ENCODE results near the gene SERPINC1.
"Not testable (repeated sequence)": the region's sequence is repeated elsewhere in the genome, so short reads cannot be mapped to it uniquely, and the experiment has no call there.

SERPINC1 gene

GRCh38 chr1:173917149-173917548 lies at the start of gene SERPINC1:
Gene SERPINC1, minus strand, starts transcription at chr1:173917327. Its CDS starts 68 bp downstream, at chr1:173917259.
- DNase-seq (ENCODE audit: low read depth, low spot score): no peak

GRCh38 chr1:173965896-173966295 lies 48.8 kb upstream of the SERPINC1 start:
- DNase-seq (ENCODE audit: low read depth, low spot score): not testable (repeated sequence)

GRCh38 chr1:173963477-173963876 lies 46.4 kb upstream of the SERPINC1 start:
- no peak for DNase-seq (ENCODE audit: low read depth, low spot score)

- no peak for DNase-seq (ENCODE audit: low read depth, low spot score)
Measured at GRCh38 chr1:173960625-173961024, 43.5 kb upstream of the SERPINC1 start.

GRCh38 chr1:173954179-173954578 lies 37.1 kb upstream of the SERPINC1 start:
- no peak for DNase-seq (ENCODE audit: low read depth, low spot score)

- DNase-seq (ENCODE audit: low read depth, low spot score): no peak
Measured at GRCh38 chr1:173948594-173948993, 31.5 kb upstream of the SERPINC1 start.

- no peak for DNase-seq (ENCODE audit: low read depth, low spot score)
Measured at GRCh38 chr1:173946380-173946921, 29.3 kb upstream of the SERPINC1 start.

GRCh38 chr1:173937062-173937461 lies 19.9 kb upstream of the SERPINC1 start:
- DNase-seq (ENCODE audit: low read depth, low spot score): peak; percentile 31

GRCh38 chr1:173934440-173934839 lies 17.3 kb upstream of the SERPINC1 start:
- peak; percentile 26 for DNase-seq (ENCODE audit: low read depth, low spot score)

GRCh38 chr1:173930541-173930940 lies 13.4 kb upstream of the SERPINC1 start:
- not testable (repeated sequence) for DNase-seq (ENCODE audit: low read depth, low spot score)

- DNase-seq (ENCODE audit: low read depth, low spot score): no peak
Measured at GRCh38 chr1:173925306-173926242, 8.4 kb upstream of the SERPINC1 start.

GRCh38 chr1:173920861-173921260 lies 3.7 kb upstream of the SERPINC1 start:
- no peak for DNase-seq (ENCODE audit: low read depth, low spot score)

- no peak for DNase-seq (ENCODE audit: low read depth, low spot score)
Measured at GRCh38 chr1:173917635-173918493, 737 bp upstream of the SERPINC1 start.

- no peak for DNase-seq (ENCODE audit: low read depth, low spot score)
Measured at GRCh38 chr1:173916667-173917066, 460 bp downstream of the SERPINC1 start.

- DNase-seq (ENCODE audit: low read depth, low spot score): no peak
Measured at GRCh38 chr1:173915596-173915995, 1.5 kb downstream of the SERPINC1 start.

- DNase-seq (ENCODE audit: low read depth, low spot score): no peak
Measured at GRCh38 chr1:173914366-173914871, 2.7 kb downstream of the SERPINC1 start.

GRCh38 chr1:173913111-173913510 lies 4.0 kb downstream of the SERPINC1 start:
- DNase-seq (ENCODE audit: low read depth, low spot score): no peak

GRCh38 chr1:173903827-173904531 lies 13.1 kb downstream of the SERPINC1 start:
- DNase-seq (ENCODE audit: low read depth, low spot score): no peak

GRCh38 chr1:173900992-173901391 lies 16.1 kb downstream of the SERPINC1 start:
- DNase-seq (ENCODE audit: low read depth, low spot score): no peak

GRCh38 chr1:173900427-173900826 lies 16.7 kb downstream of the SERPINC1 start:
- no peak for DNase-seq (ENCODE audit: low read depth, low spot score)

- no peak for DNase-seq (ENCODE audit: low read depth, low spot score)
Measured at GRCh38 chr1:173894189-173894588, 22.9 kb downstream of the SERPINC1 start.
